Panc1 (cell line): ENCODE data around the gene FUT4. TPM values are rescaled to one million over a fixed set of nuclear protein-coding genes. Genes with fewer than 3 reads are reported as not detected.

Experiments
- ATAC-seq: fragments of 200-7000 bp; cut with Tn5 transposase; 2 replicates; pipeline ENCODE4 v1.9.1; 2020; ENCODE audit warnings: mild to moderate bottlenecking, moderate library complexity
- BruUV-seq: library from RNA; stranded (reverse); fragments of 400-500 nt; replicated peaks from 2 replicates; lab custom pipeline; 2021; lab: Mats Ljungman, UMichigan
- CTCF ChIA-PET: fragments of 300-600 bp; sonication (Branson Sonifier 250); formaldehyde crosslinking; loops from one replicate; lab custom pipeline; 2022; ENCODE audit warnings: antibody characterized with exemption; lab: Charles Lee
- POLR2A ChIA-PET: fragments of 300-600 bp; sonication (Branson Sonifier 250); formaldehyde crosslinking; loops from one replicate; lab custom pipeline; 2022; ENCODE audit warnings: antibody characterized with exemption; lab: Charles Lee
- DNase-seq: peaks from one replicate; pipeline ENCODE4 v3.0.0-alpha.2; 2010; ENCODE audit warnings: low read depth, low spot score
- H3K27ac ChIP-seq: 2 replicates; pipeline ENCODE4 v1.5.1; 2011; ENCODE audit warnings: mild to moderate bottlenecking, low read length, inconsistent platforms
- H3K27me3 ChIP-seq: fragments of 200-500 bp; sonication (Bioruptor generic); 2 replicates; pipeline ENCODE4 v1.6.0; 2014; ENCODE audit warnings: low read length, inconsistent platforms; ENCODE audit not compliant: control insufficient read depth, insufficient read depth
- H3K36me3 ChIP-seq: fragments of 200-500 bp; sonication (Bioruptor generic); 2 replicates; pipeline ENCODE4 v1.5.1; 2014; ENCODE audit warnings: inconsistent platforms, mild to moderate bottlenecking, low read length, moderate library complexity; ENCODE audit not compliant: control insufficient read depth, insufficient read depth
- H3K4me1 ChIP-seq: 2 replicates; pipeline ENCODE4 v1.5.1; 2011; ENCODE audit warnings: inconsistent platforms, mild to moderate bottlenecking, low read length, moderate library complexity; ENCODE audit not compliant: control insufficient read depth, insufficient read depth
- H3K4me3 ChIP-seq, 2 experiments: 2 replicates each; pipeline ENCODE4 v1.5.1; 2011 to 2012; ENCODE audit warnings: low read depth in 2 of 2, low read length in 2 of 2, mild to moderate bottlenecking in 2 of 2, inconsistent platforms in 1 of 2, moderate library complexity in 1 of 2
- H3K9me3 ChIP-seq: fragments of 200-500 bp; sonication (Bioruptor generic); 2 replicates; pipeline ENCODE4 v1.5.1; 2014; ENCODE audit warnings: low read depth, mild to moderate bottlenecking, inconsistent platforms, low read length, moderate library complexity; ENCODE audit not compliant: control insufficient read depth, insufficient read depth
- CTCF ChIP-seq: fragments of 450-650 bp; IDR thresholded peaks from 2 replicates; pipeline ENCODE4 v1.5.1; 2017; ENCODE audit warnings: mild to moderate bottlenecking
- POLR2AphosphoS5 ChIP-seq: IDR thresholded peaks from 2 replicates; pipeline ENCODE4 v1.6.1; 2012; ENCODE audit warnings: mild to moderate bottlenecking, low read depth, low read length, moderate library complexity
- REST ChIP-seq, 2 experiments: IDR thresholded peaks; 2 replicates each; pipeline ENCODE4 v1.6.1; 2011 to 2012; ENCODE audit warnings: low read depth in 2 of 2, control low read depth in 1 of 2, low read length in 1 of 2, mild to moderate bottlenecking in 1 of 2, moderate library complexity in 1 of 2; ENCODE audit not compliant: insufficient read depth in 1 of 2
- SIN3A ChIP-seq: IDR thresholded peaks from 2 replicates; pipeline ENCODE4 v1.6.1; 2012; ENCODE audit warnings: low read depth, mild to moderate bottlenecking, low read length, moderate library complexity, borderline replicate concordance; ENCODE audit not compliant: insufficient read depth
- TCF7L2 ChIP-seq: IDR thresholded peaks from 2 replicates; pipeline ENCODE4 v1.6.1; 2011; ENCODE audit warnings: mild to moderate bottlenecking, low read depth, low read length, inconsistent platforms
- in situ Hi-C: cut with HindIII; loops from 2 replicates; pipeline ENCODE4 v1.10.0; 2016; ENCODE audit warnings: low sequenced_read_pairs, low pct_unique_long_range_greater_than_20kb
- intact Hi-C: fragments of 100-400 bp; cut with micrococcal nuclease; formaldehyde crosslinking; loops from one replicate; pipeline ENCODE4 v1.10.0; 2022; ENCODE audit not compliant: unreplicated experiment
- total RNA-seq: library from RNA; stranded (reverse); gene quantifications from one replicate; pipeline ENCODE4 v1.2.1, GENCODE V29; 2021; ENCODE audit not compliant: unreplicated experiment

FUT4 gene
- total RNA-seq, 1 experiment from 2014 or later, result 11.2 TPM

- in situ Hi-C loops, result no loop called here
- H3K27me3 ChIP-seq, result peaks cover 14% of the 10 kb centered on the region
- DNase-seq (no peak), ATAC-seq (peak; percentile 89)
- ChIA-PET CTCF (no interaction called here), POLR2A (no interaction called here)
- no peaks in the 10 kb centered on the region for H3K9me3 ChIP-seq
- peak within 1 kb of the TSS; percentile 51 to 59 for H3K4me3 ChIP-seq
- H3K4me1 ChIP-seq, result 0 out of 2 replicates have a peak, but pooled peaks cover 4% of the 10 kb centered on the region
- no peak within 1 kb of the TSS for H3K27ac ChIP-seq
- no TSS peak for BruUV-seq
- TF ChIP-seq POLR2AphosphoS5, result no peak
- 0 out of 2 replicates have a peak, but pooled peaks have one; percentile 63 for TF ChIP-seq SIN3A
- no peak for TF ChIP-seq CTCF
- no peak for TF ChIP-seq REST (IDR thresholded peaks at IDR 0.05; ENCODE audit: insufficient read depth in 1 of 2, low read depth in 2 of 2, low read length in 1 of 2)
- H3K36me3 ChIP-seq, result no peaks in the 10 kb centered on the region
- intact Hi-C loops, result loop anchor here (10.0 kb wide), 1 partner anchor 383 kb away; no protein-coding TSS in a partner anchor
Observed at GRCh38 chr11:94511932-94512781, 31.6 kb upstream of the FUT4 start, which contains the start of gene C11orf97. Gene C11orf97 (plus strand): TSS chr11:94512461. CDS start chr11:94512529, 68 bp downstream.

GRCh38 chr11:94513091-94513490 is 30.6 kb upstream of the FUT4 start:
- no peak overlapping the region for H3K4me3 ChIP-seq
- in situ Hi-C loops, result no loop called here
- H3K36me3 ChIP-seq, result no peaks in the 10 kb centered on the region
- POLR2A ChIA-PET, result no interaction called here
- no peaks in the 10 kb centered on the region for H3K9me3 ChIP-seq
- no peak for TF ChIP-seq TCF7L2
- no peak for TF ChIP-seq SIN3A
- TF ChIP-seq REST (IDR thresholded peaks at IDR 0.05; ENCODE audit: insufficient read depth in 1 of 2, low read depth in 2 of 2, low read length in 1 of 2), result no peak
- no peak for TF ChIP-seq POLR2AphosphoS5
- TF ChIP-seq CTCF, result no peak
- no peak overlapping the region for H3K27ac ChIP-seq
- H3K27me3 ChIP-seq, result peaks cover 14% of the 10 kb centered on the region
- ATAC-seq (no peak), DNase-seq (no peak)
- BruUV-seq, result no TSS peak
- CTCF ChIA-PET, result interaction anchor here (1.3 kb wide), 1 partner anchor 618 kb away, joined by 4 read pairs; no protein-coding TSS in a partner anchor
- 0 out of 2 replicates have a peak, but pooled peaks cover 4% of the 10 kb centered on the region for H3K4me1 ChIP-seq
- intact Hi-C loops, result loop anchor here (10.0 kb wide), 1 partner anchor 382 kb away; no protein-coding TSS in a partner anchor
